Subcutaneous abdominal adipose tissue (tissue), 5 donors: Measurements from ENCODE around the gene PARP12.

Source experiments
- H3K27ac ChIP-seq: one replicate; pipeline ENCODE4 v1.7.0; 2013; ENCODE audit warnings: low read depth, mild to moderate bottlenecking, inconsistent platforms, low read length, moderate library complexity
- H3K27me3 ChIP-seq, 5 donors: one replicate each; pipeline ENCODE4 v1.7.0; 2013; ENCODE audit warnings: low read length in 5 of 5, inconsistent platforms in 1 of 5; ENCODE audit not compliant: control insufficient read depth in 5 of 5, insufficient read depth in 4 of 5
- H3K36me3 ChIP-seq, 5 donors: one replicate each; pipeline ENCODE4 v1.7.0; 2013; ENCODE audit warnings: low read length in 5 of 5; ENCODE audit not compliant: control insufficient read depth in 5 of 5, insufficient read depth in 5 of 5
- H3K4me1 ChIP-seq, 5 donors: one replicate each; pipeline ENCODE4 v1.7.0; 2013; ENCODE audit warnings: low read length in 5 of 5, mild to moderate bottlenecking in 3 of 5, moderate library complexity in 1 of 5; ENCODE audit not compliant: control insufficient read depth in 5 of 5, insufficient read depth in 5 of 5
- H3K4me3 ChIP-seq, 5 donors: one replicate each; pipeline ENCODE4 v1.7.0; 2013; ENCODE audit warnings: low read length in 5 of 5, low read depth in 1 of 5
- H3K9ac ChIP-seq, 5 donors: one replicate each; pipeline ENCODE4 v1.7.0; 2013; ENCODE audit warnings: low read length in 5 of 5, mild to moderate bottlenecking in 4 of 5, moderate library complexity in 3 of 5
- H3K9me3 ChIP-seq, 5 donors: one replicate each; pipeline ENCODE4 v1.7.0; 2013; ENCODE audit warnings: low read length in 5 of 5; ENCODE audit not compliant: control insufficient read depth in 5 of 5
- donor health status: healthy.
- donor health status: healthy.
- donor health status: healthy.
- donor health status: healthy.
- donor health status: healthy.

Gene PARP12

GRCh38 chr7:140079121-140079536 is 16.4 kb upstream of the PARP12 start:
- H3K27ac ChIP-seq, result no peak overlapping the region
- H3K36me3 ChIP-seq, result no peaks in the 10 kb centered on the region
- H3K4me1 ChIP-seq, result no peaks in the 10 kb centered on the region
- H3K4me3 ChIP-seq, result no peak overlapping the region
- H3K9ac ChIP-seq, result no peak overlapping the region
- no peaks in the 10 kb centered on the region for H3K9me3 ChIP-seq
- H3K27me3 ChIP-seq, result peaks cover 0 to 14% (median 6%) of the 10 kb centered on the region in 5 donors

GRCh38 chr7:140078392-140078791 is 15.6 kb upstream of the PARP12 start:
- H3K27ac ChIP-seq, result no peak overlapping the region
- no peaks in the 10 kb centered on the region for H3K9me3 ChIP-seq
- H3K36me3 ChIP-seq, result no peaks in the 10 kb centered on the region
- no peak overlapping the region for H3K9ac ChIP-seq
- no peaks in the 10 kb centered on the region for H3K4me1 ChIP-seq
- H3K4me3 ChIP-seq, result no peak overlapping the region
- H3K27me3 ChIP-seq, result peaks cover 0 to 14% (median 6%) of the 10 kb centered on the region in 5 donors

- Histone ChIP-seq H3K9me3 (peaks cover 0 to 6% (median 3%) of the 10 kb centered on the region in 5 donors), H3K4me1 (no peaks in the 10 kb centered on the region), H3K36me3 (no peaks in the 10 kb centered on the region), H3K9ac (no peak overlapping the region), H3K27ac (no peak overlapping the region), H3K4me3 (no peak overlapping the region), H3K27me3 (peaks cover 0 to 10% (median 6%) of the 10 kb centered on the region in 5 donors)
Measured at GRCh38 chr7:140074780-140075179, 12.0 kb upstream of the PARP12 start.

GRCh38 chr7:140070546-140070945 is 7.8 kb upstream of the PARP12 start:
- no peaks in the 10 kb centered on the region for H3K36me3 ChIP-seq
- H3K9me3 ChIP-seq, result peaks cover 0 to 29% (median 23%) of the 10 kb centered on the region in 5 donors
- H3K9ac ChIP-seq, result no peak overlapping the region
- H3K4me3 ChIP-seq, result no peak overlapping the region
- no peak overlapping the region for H3K27ac ChIP-seq
- no peaks in the 10 kb centered on the region for H3K4me1 ChIP-seq
- peaks cover 0 to 4% (median 0%) of the 10 kb centered on the region in 5 donors for H3K27me3 ChIP-seq

GRCh38 chr7:140069298-140069949 is 6.7 kb upstream of the PARP12 start:
- Histone ChIP-seq H3K4me3 (no peak overlapping the region), H3K4me1 (no peaks in the 10 kb centered on the region), H3K36me3 (no peaks in the 10 kb centered on the region), H3K9me3 (peaks cover 0 to 29% (median 23%) of the 10 kb centered on the region in 5 donors), H3K27me3 (no peaks in the 10 kb centered on the region), H3K27ac (no peak overlapping the region), H3K9ac (no peak overlapping the region)

- Histone ChIP-seq H3K27me3 (no peaks in the 10 kb centered on the region), H3K9ac (no peak overlapping the region), H3K27ac (no peak overlapping the region), H3K4me1 (peaks cover 0 to 7% (median 3%) of the 10 kb centered on the region in 5 donors), H3K36me3 (no peaks in the 10 kb centered on the region), H3K9me3 (peaks cover 0 to 29% (median 23%) of the 10 kb centered on the region in 5 donors), H3K4me3 (no peak overlapping the region)
Measured at GRCh38 chr7:140068033-140068432, 5.3 kb upstream of the PARP12 start.

- peaks cover 0 to 29% (median 23%) of the 10 kb centered on the region in 5 donors for H3K9me3 ChIP-seq
- H3K4me1 ChIP-seq, result peaks cover 0 to 12% (median 3%) of the 10 kb centered on the region in 5 donors
- H3K4me3 ChIP-seq, result no peak overlapping the region
- no peak overlapping the region for H3K27ac ChIP-seq
- H3K27me3 ChIP-seq, result no peaks in the 10 kb centered on the region
- no peaks in the 10 kb centered on the region for H3K36me3 ChIP-seq
- no peak overlapping the region for H3K9ac ChIP-seq
Measured at GRCh38 chr7:140067052-140067451, 4.3 kb upstream of the PARP12 start.

GRCh38 chr7:140062118-140062527 is 628 bp downstream of the PARP12 start:
- Histone ChIP-seq H3K9ac (peak overlapping the region; percentile 38 to 83 (median 73)), H3K9me3 (peaks cover 0 to 14% (median 11%) of the 10 kb centered on the region in 5 donors), H3K27ac (peak overlapping the region; percentile 74)

GRCh38 chr7:140061607-140061930 is 1.2 kb downstream of the PARP12 start:
- H3K36me3 ChIP-seq, result peaks cover 0 to 11% (median 0%) of the 10 kb centered on the region in 5 donors
- peaks cover 0 to 8% (median 7%) of the 10 kb centered on the region in 5 donors for H3K9me3 ChIP-seq
- H3K4me3 ChIP-seq, result peak overlapping the region; percentile 59 to 82 (median 81)
- no peaks in the 10 kb centered on the region for H3K27me3 ChIP-seq
- peaks cover 2 to 53% (median 28%) of the 10 kb centered on the region in 5 donors for H3K4me1 ChIP-seq
- peak overlapping the region; percentile 74 for H3K27ac ChIP-seq
- peak overlapping the region in 4 of 5 donors; percentile 67 to 83 (median 77) for H3K9ac ChIP-seq

More at GRCh38 chr7:140062118-140062527, 628 bp downstream of the PARP12 start:
- Histone ChIP-seq H3K36me3 (peaks cover 0 to 6% (median 0%) of the 10 kb centered on the region in 5 donors), H3K27me3 (no peaks in the 10 kb centered on the region), H3K4me1 (peaks cover 2 to 51% (median 28%) of the 10 kb centered on the region in 5 donors), H3K4me3 (peak overlapping the region; percentile 70 to 82 (median 81))

GRCh38 chr7:140060788-140061606 is 1.8 kb downstream of the PARP12 start:
- peak overlapping the region; percentile 74 for H3K27ac ChIP-seq
- no peaks in the 10 kb centered on the region for H3K27me3 ChIP-seq
- peak overlapping the region in 1 of 5 donors; percentile 73 for H3K9ac ChIP-seq
- H3K36me3 ChIP-seq, result peaks cover 0 to 11% (median 0%) of the 10 kb centered on the region in 5 donors
- peak overlapping the region; percentile 59 to 82 (median 81) for H3K4me3 ChIP-seq
- H3K4me1 ChIP-seq, result peaks cover 2 to 57% (median 28%) of the 10 kb centered on the region in 5 donors
- H3K9me3 ChIP-seq, result peaks cover 0 to 3% (median 2%) of the 10 kb centered on the region in 5 donors
